ENCODE measurements around the gene CAPN8.

DNA sequence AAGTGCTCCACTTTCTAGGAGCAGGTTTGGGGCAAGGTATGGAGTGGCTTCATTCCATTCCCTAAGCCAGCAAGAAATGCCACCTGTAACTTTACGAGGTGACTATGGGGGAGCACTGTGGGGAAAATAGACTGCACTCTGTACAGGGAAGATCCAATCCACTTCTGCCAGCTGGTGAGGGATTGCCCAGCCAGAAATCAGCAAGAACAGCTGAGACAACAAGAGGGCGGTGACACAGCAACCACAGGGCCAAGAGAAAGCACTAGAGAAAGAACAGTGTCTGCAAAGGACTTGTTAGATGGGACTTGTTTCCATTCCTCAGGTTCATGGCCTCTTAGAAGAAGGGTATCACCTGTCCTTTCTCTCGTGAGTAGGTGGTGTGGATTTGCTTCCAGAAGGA lies 19.6 kb downstream of the CAPN8 start:
- no peak for TF ChIP-seq CTCF (optimal IDR thresholded peaks at IDR 0.05 in 1 of 3, IDR thresholded peaks at IDR 0.05 in 1 of 3, conservative IDR thresholded peaks at IDR 0.05 in 1 of 3; ENCODE audit: extremely low read depth in 1 of 3, insufficient read depth in 2 of 3, low read length in 3 of 3)
- TF ChIP-seq EZH2 (IDR thresholded peaks at IDR 0.05; ENCODE audit: low read length): no peak
